Right ventricle myocardium inferior (tissue), 1 donor: ENCODE data around the gene UCP2. TPM values are rescaled to one million over a fixed set of nuclear protein-coding genes. Genes with fewer than 3 reads are reported as not detected.

Source experiments
- total RNA-seq: library from RNA; stranded (reverse); fragmentation: NEBNext Ultra II Directional; extraction: Animal tissue kit (Norgen Biotek cat#: 25700); gene quantifications from one replicate; pipeline ENCODE4 v1.2.1, GENCODE V29; 2021
- donor health status: DM: no; HTN: yes; CAD: no; lungs with severe emphysema.

UCP2 gene
- total RNA-seq, 1 donor from 2014 or later, result 36.4 TPM

Other genes with a start within 250 kb of the UCP2 start
- 97.1 TPM for gene RAB6A, start 221.8 kb downstream of the UCP2 start, total RNA-seq
- gene MRPL48, start 195.0 kb downstream of the UCP2 start, total RNA-seq, result 45.1 TPM
- gene COA4, start 106.0 kb downstream of the UCP2 start, total RNA-seq, result 51.2 TPM
- gene PAAF1, start 105.8 kb downstream of the UCP2 start, total RNA-seq, result 10.7 TPM
- not detected for gene DNAJB13, start 31.8 kb downstream of the UCP2 start, total RNA-seq
- 13.1 TPM for gene UCP3, start 26.2 kb upstream of the UCP2 start, total RNA-seq
- 9.6 TPM for gene C2CD3, start 188.2 kb upstream of the UCP2 start, total RNA-seq
- 34.6 TPM for gene PPME1, start 188.4 kb upstream of the UCP2 start, total RNA-seq